OCI-LY3 (cell line): Measurements from ENCODE around the gene CROCC2.

ENCODE experiments used
- H2AFZ ChIP-seq: fragments of 200-600, 300-600 bp; shearing (Covaris generic); 2 replicates; pipeline ENCODE4 v1.6.0; 2014; ENCODE audit warnings: antibody characterized with exemption, low read depth, low read length
- H3K27ac ChIP-seq: fragments of 200-600, 300-600 bp; sonication (generic); 2 replicates; pipeline ENCODE4 v1.5.1; 2014; ENCODE audit warnings: mild to moderate bottlenecking, low read length, moderate library complexity, mixed read lengths
- H3K27me3 ChIP-seq: fragments of 200-600, 300-600 bp; sonication (generic); 2 replicates; pipeline ENCODE4 v1.6.1; 2014; ENCODE audit warnings: low read depth, low read length, mixed read lengths
- H3K36me3 ChIP-seq: fragments of 200-600, 300-600 bp; sonication (generic); replicated peaks from 2 replicates; pipeline ENCODE3; 2014; ENCODE audit warnings: low read depth, low read length, mixed read lengths
- H3K4me1 ChIP-seq: fragments of 300-600, 200-600 bp; sonication (generic); 2 replicates; pipeline ENCODE4 v1.6.1; 2014; ENCODE audit warnings: low read length, mixed read lengths
- H3K4me2 ChIP-seq: fragments of 200-600, 300-600 bp; sonication (generic); 2 replicates; pipeline ENCODE4 v1.6.1; 2014; ENCODE audit warnings: low read length, mixed read lengths
- H3K4me3 ChIP-seq: fragments of 300-600, 200-600 bp; sonication (generic); 2 replicates; pipeline ENCODE4 v1.5.1; 2014; ENCODE audit warnings: antibody characterized with exemption, mild to moderate bottlenecking, low read length, moderate library complexity
- H3K79me2 ChIP-seq: fragments of 300-600, 200-600 bp; shearing (Covaris generic); 2 replicates; pipeline ENCODE4 v1.6.1; 2014; ENCODE audit warnings: mild to moderate bottlenecking, low read length, mixed read lengths
- H3K9ac ChIP-seq: fragments of 300-600, 200-600 bp; shearing (Covaris generic); 2 replicates; pipeline ENCODE4 v1.6.0; 2014; ENCODE audit warnings: mild to moderate bottlenecking, low read length, moderate library complexity
- H3K9me3 ChIP-seq: fragments of 200-600, 300-600 bp; shearing (Covaris generic); 2 replicates; pipeline ENCODE4 v1.6.1; 2014; ENCODE audit warnings: low read length, mixed read lengths; ENCODE audit not compliant: insufficient read depth
- H4K20me1 ChIP-seq: fragments of 200-600, 300-600 bp; sonication (generic); 2 replicates; pipeline ENCODE4 v1.6.1; 2016; ENCODE audit warnings: low read length, mixed read lengths; ENCODE audit not compliant: insufficient read depth
- EZH2phosphoT487 ChIP-seq: fragments of 200-600 bp; shearing (Covaris generic); IDR thresholded peaks from 2 replicates; pipeline ENCODE4 v1.6.1; 2018; ENCODE audit warnings: antibody characterized with exemption, mixed run types, low read depth
- TF ChIP-seq, protein P1 (sequence below): fragments of 200-600, 300-600 bp; sonication (generic); IDR thresholded peaks from 2 replicates; pipeline ENCODE4 v1.5.1; 2014; ENCODE audit warnings: antibody characterized with exemption, low read length, low read depth

The CROCC2 gene

DNA sequence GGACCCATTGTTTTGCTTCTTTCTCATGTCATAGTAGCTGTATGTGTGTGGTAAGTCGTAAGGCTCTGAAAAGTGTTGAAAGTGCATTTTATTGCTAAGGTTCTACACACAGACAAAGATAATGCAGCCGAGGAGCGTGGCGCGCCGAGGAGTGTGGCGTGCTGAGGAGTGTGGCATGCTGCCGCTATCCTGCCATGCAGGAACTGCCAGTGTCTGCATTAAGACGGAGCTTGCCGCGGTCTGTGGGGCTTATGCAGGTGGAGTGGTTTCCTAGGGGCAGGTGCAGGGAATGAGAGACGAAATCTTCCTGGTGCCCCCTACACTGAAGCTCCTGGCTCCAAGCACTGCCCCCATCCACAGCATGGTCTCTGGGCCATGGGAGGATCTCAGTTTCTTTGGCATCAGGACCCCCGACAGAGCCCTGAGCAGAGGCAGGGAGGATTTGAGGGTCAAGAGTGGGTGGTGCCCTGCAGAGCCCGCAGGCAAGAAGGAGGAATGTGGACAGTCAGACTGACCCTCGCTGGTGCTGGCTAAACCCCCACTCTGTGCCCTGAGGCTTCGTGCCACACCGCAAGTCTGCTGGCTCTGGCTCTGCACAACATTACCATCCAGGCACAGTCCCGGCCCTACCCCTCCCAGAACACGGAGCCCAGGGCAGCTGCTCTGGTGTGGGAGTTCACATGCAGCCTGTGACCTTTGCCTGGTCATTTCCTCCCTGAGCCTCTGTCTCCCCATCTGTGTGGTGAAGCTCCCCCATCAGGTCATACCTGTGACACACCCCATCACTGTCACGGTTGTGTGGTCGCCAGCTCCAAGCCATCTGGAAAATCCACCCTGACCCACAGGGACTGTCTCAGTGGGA, 95.5 kb downstream of the CROCC2 start:
- Histone ChIP-seq H3K79me2 (no peaks in the 10 kb centered on the region), H3K4me3 (no peak overlapping the region), H3K9ac (no peak overlapping the region), H4K20me1 (no peaks in the 10 kb centered on the region), H3K9me3 (no peaks in the 10 kb centered on the region), H3K27ac (no peak overlapping the region), H3K36me3 (no peaks in the 10 kb centered on the region), H2AFZ (no peak overlapping the region), H3K27me3 (no peaks in the 10 kb centered on the region), H3K4me2 (no peak overlapping the region), H3K4me1 (no peaks in the 10 kb centered on the region)
- TF ChIP-seq EZH2phosphoT487, result no peak
- TF ChIP-seq, protein P1, sequence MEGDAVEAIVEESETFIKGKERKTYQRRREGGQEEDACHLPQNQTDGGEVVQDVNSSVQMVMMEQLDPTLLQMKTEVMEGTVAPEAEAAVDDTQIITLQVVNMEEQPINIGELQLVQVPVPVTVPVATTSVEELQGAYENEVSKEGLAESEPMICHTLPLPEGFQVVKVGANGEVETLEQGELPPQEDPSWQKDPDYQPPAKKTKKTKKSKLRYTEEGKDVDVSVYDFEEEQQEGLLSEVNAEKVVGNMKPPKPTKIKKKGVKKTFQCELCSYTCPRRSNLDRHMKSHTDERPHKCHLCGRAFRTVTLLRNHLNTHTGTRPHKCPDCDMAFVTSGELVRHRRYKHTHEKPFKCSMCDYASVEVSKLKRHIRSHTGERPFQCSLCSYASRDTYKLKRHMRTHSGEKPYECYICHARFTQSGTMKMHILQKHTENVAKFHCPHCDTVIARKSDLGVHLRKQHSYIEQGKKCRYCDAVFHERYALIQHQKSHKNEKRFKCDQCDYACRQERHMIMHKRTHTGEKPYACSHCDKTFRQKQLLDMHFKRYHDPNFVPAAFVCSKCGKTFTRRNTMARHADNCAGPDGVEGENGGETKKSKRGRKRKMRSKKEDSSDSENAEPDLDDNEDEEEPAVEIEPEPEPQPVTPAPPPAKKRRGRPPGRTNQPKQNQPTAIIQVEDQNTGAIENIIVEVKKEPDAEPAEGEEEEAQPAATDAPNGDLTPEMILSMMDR, result no peak

DNA sequence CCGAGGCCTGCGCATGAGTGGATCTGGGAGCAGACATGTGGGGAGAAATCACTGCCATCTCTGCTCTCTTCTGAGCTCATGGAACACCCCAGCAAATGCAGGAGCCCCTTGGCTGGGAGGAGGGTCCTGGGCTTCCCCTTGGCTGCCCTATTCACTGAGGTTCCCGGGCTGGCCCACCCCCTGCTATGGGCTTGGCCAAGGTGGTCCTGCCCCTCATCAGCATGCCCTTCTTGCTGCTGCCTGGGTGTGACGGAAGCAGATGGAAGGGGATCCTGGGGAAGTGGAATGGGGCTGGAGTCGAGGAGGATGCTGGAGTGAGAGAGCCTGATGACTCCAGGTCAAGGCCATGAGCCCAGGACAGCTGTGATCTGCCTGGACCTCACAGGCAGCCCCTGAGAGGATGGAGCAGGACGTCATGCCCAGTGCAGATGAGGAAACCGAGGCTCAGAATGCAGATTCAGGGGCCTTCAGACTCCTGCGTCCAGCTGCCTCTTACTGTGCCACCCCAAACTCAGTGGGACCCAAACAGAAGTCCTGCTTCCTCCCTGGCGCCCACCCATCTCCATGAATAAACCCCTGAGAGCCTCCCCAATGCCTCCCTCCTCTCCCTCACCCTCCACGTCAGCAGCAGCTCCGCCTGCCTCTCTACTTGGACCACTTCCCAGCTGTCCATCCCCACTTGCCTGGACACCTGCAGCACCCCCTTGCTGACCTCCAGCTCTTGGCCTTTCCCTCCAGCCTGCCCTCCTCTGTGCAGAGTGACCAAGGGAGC, 96.3 kb downstream of the CROCC2 start:
- Histone ChIP-seq H4K20me1 (no peaks in the 10 kb centered on the region), H3K9ac (no peak overlapping the region), H3K4me1 (no peaks in the 10 kb centered on the region), H3K4me2 (no peak overlapping the region), H3K4me3 (no peak overlapping the region), H3K79me2 (no peaks in the 10 kb centered on the region), H3K27ac (no peak overlapping the region), H3K9me3 (no peaks in the 10 kb centered on the region), H2AFZ (no peak overlapping the region), H3K27me3 (no peaks in the 10 kb centered on the region), H3K36me3 (no peaks in the 10 kb centered on the region)
- TF ChIP-seq, protein P1, result no peak
- TF ChIP-seq EZH2phosphoT487, result no peak

DNA sequence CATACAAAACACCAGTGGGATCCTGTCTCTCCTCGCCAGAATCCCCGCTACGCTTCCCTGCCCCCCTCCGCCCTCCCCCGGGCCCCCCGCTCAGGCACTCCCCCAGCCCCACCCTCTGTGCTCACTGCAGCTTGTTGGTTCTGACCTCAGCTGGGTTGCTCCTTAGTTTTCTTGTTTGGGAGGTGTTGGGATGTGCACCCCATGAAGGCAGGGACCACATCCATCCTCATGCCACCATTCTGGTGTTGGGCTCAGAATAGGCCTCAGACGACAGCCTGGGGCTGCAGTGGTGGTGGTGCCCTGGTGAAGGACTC, 96.9 kb downstream of the CROCC2 start:
- Histone ChIP-seq H3K27ac (no peak overlapping the region), H4K20me1 (no peaks in the 10 kb centered on the region), H3K4me1 (no peaks in the 10 kb centered on the region), H3K36me3 (no peaks in the 10 kb centered on the region), H3K79me2 (no peaks in the 10 kb centered on the region), H3K4me2 (no peak overlapping the region), H3K9me3 (no peaks in the 10 kb centered on the region), H3K9ac (no peak overlapping the region), H3K4me3 (no peak overlapping the region), H2AFZ (no peak overlapping the region), H3K27me3 (no peaks in the 10 kb centered on the region)
- TF ChIP-seq, protein P1, result no peak

DNA sequence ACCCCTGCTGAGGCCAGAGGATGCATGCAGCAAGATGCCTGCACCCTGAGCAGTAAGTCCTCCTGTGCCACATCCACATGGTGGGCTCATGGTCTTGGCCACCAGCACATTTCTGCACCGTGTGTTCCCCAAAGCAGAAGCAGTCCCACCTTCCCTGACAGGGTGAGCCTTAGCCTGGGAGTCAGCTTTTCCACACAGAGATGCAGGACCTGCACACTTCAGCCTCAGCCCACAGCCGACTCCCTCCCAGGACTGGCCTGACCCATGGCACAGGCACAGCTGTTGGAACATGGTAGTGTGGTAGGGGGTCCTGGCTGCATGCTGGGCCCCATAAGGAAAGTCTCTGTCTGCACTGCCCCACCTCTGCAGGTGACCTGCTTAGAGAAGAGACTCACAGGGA, 97.2 kb downstream of the CROCC2 start:
- Histone ChIP-seq H3K27me3 (no peaks in the 10 kb centered on the region), H3K9ac (no peak overlapping the region), H3K36me3 (no peaks in the 10 kb centered on the region), H3K9me3 (no peaks in the 10 kb centered on the region), H3K27ac (no peak overlapping the region), H3K4me2 (no peak overlapping the region), H3K4me3 (no peak overlapping the region), H4K20me1 (no peaks in the 10 kb centered on the region), H3K4me1 (no peaks in the 10 kb centered on the region), H3K79me2 (no peaks in the 10 kb centered on the region), H2AFZ (no peak overlapping the region)
- TF ChIP-seq EZH2phosphoT487, result no peak
- TF ChIP-seq, protein P1, result no peak
